HTERT RPE-1 (cell line): ENCODE measurements around the gene KCNJ4.
"Not testable (repeated sequence)": the region's sequence is repeated elsewhere in the genome, so short reads cannot be mapped to it uniquely, and the experiment has no call there.

Source experiments
- in situ Hi-C: fragments of 300-500 bp; cut with MboI; formaldehyde crosslinking; loops from 4 replicates; pipeline ENCODE4 v1.14.3; 2020; ENCODE audit warnings: low sequenced_read_pairs

Gene KCNJ4

DNA sequence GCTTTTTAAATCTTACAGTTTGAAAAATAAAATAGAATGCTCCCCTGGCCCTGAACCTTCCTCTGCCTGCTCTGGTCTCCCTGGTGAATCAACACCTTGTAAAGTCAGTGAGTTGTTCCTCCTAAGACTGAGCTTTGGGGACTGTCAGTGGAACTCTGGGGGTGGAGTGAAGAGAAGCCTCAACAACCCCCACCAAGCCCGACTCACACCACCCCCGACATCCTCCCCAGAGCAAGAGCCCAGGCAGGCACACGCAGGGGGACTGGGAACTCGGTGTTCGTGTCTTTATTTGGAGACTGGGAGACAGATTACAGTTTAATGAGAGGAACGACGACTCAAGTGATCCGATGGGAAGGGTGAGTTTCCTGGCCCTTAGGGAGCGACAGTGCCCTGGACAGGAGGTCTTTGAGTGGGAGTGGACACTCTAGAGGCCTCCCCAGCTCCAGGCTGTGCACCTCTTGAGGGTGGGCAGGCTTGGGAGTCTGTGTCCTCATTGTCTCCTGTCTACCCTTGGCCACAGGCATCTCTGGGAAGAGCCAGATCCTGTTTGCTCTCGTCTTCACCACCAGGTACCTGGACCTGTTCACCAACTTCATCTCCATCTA, 19.1 kb upstream of the KCNJ4 start:
- in situ Hi-C loops, result no loop called here

DNA sequence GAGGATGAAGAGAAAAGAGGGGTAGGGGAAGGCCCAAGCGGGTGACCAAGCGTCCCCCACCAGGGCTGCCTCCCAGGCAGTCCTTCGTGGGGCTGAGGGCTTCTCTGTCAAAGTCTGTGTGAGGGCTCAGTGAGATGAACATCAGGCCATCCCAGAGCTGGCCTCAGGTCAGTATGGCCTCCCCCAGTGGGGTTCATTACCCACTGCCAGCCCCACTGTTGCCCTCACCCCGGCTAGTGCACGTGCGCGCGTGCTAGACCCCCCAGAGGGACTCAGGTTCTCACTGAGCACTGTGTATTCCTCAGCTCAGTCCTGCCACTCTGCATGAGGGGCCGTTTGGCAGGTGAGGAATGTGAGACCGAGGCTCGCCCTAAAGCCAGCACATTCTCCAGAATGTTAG, 16.2 kb upstream of the KCNJ4 start:
- in situ Hi-C loops, result no loop called here

DNA sequence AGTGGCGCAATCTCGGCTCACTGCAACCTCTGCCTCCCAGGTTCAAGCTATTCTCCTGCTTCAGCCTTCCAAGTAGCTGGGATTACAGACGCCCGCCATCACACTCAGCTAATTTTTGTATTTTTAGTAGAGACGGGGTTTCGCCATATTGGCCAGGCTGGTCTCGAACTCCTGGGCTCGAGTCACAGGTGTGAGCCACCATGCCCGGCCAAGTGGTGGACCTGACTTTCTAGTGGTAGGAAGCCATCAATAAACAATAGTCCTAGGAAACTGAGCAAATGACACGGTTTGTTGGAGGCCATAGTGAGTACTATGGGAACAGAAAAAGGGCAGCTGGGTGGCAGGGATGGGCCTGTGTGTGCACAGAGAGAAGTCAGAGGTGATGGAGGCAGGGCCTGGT, 15.2 kb upstream of the KCNJ4 start:
- in situ Hi-C loops, result not testable (repeated sequence)

DNA sequence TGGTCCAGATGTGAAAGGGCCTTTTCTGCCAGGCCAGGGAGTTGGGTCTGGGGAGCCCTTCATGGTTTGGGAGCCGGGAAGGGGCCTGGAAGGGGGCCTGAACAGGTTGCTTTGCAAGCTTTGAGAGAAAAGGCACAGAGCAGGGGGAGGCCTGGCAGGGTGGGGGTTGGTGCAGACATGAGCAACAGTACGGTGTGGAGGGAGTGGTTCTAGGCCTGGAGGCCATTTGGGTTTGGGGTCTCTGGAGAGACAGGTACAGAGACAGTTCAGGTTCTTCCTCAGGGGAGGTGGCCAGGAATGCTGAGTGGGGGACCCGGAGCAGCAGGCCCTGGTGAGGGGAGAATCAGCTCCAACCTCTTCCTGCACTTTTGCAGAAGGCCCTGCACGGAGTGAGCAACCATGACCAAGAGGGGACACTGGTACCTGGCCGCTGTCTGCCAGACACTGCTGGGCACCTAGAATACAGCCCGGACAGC, 14.3 kb upstream of the KCNJ4 start:
- in situ Hi-C loops, result no loop called here

DNA sequence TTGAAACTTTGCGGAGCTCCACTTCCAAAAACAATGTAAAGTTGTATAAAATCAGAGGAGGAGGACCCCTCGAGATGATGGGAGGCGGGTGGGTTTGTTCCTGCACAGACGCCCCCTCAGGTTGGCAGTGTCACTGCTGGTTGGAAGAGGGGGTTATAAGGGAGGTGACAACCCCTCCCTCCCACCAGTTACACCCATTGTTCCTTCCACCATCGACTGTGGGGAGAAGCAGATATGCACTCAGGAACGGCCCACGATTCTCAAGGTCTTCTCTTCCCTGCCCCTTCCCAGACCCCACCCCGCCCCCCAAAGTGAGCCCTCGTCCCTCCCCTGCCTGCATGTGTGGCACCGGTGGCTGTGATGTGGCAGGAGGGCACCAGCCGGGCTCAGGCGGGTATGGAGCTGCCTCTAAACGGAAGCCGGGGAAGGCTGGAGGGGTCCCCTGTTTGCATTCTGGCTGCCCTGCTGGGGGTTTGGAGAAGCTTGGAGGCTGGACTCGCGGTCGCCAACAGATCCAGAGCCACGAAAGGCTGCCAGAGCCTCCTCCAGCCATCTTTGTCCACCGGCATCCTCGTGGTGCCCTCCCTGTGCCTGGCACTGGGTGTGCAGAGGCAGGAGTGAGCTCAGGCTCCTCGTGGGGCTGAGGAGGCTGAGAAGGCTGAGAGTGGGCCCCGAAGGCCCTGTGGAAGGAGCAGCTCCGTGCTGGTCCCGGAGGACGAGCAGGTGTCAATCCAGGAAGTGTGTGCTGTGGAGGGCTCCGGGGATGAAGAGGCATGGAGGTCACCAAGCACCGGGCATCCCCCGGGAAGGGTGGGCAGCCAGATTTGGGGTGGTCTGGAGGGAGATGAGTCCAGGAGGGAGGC, 13.7 kb upstream of the KCNJ4 start:
- in situ Hi-C loops, result no loop called here

DNA sequence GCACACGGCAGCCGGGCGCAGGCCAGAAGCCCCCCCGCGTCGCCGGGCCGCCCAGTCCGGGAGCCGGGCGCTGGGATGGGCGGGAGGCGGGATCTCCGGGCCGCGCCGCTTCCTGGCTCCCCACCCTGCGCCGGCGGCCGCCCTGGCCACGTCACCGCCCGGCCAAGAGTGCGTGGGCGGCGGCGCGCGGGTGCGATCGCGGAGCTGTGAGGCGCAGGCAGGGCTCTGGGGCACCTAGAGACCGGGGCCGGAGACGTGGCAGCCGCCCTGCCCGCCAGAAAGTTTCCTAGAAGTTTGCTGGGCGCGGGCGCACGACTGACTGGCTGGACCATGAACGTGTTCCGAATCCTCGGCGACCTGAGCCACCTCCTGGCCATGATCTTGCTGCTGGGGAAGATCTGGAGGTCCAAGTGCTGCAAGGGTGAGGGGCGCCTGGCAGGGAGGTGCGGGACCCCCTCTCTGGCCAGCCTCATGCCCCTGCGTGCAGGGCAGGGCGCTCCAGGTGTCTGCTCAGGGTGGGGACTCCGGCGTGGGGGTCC, 13.0 kb upstream of the KCNJ4 start, which contains the start of gene KDELR3:
TSS of gene KDELR3 (plus strand) at position 193 of the 539 bp plus-strand sequence. CDS start at position 331, 138 bp downstream.
- in situ Hi-C loops, result no loop called here

DNA sequence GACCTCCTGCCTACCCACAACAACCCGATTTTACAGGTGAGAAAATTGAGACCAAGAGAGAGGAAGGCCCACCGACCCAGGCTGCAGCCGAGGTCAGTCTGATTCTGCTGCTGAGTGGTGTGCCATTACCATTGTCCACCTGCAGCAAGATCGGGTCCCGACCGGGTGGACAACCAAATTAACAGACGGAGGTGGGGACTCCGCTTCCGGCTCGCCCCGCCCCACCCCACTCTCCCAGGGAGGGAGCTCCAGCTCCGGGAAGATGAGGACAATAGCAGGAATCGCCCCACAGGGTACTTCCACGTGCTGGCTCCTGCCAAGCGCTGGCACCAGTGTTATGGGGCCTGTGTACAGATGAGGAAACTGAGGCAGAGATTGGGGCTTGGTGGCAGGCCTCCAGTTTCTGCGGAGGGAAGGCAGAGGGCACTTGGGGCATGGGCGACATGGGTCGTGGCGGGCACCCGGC, 12.5 kb upstream of the KCNJ4 start:
- in situ Hi-C loops, result no loop called here

DNA sequence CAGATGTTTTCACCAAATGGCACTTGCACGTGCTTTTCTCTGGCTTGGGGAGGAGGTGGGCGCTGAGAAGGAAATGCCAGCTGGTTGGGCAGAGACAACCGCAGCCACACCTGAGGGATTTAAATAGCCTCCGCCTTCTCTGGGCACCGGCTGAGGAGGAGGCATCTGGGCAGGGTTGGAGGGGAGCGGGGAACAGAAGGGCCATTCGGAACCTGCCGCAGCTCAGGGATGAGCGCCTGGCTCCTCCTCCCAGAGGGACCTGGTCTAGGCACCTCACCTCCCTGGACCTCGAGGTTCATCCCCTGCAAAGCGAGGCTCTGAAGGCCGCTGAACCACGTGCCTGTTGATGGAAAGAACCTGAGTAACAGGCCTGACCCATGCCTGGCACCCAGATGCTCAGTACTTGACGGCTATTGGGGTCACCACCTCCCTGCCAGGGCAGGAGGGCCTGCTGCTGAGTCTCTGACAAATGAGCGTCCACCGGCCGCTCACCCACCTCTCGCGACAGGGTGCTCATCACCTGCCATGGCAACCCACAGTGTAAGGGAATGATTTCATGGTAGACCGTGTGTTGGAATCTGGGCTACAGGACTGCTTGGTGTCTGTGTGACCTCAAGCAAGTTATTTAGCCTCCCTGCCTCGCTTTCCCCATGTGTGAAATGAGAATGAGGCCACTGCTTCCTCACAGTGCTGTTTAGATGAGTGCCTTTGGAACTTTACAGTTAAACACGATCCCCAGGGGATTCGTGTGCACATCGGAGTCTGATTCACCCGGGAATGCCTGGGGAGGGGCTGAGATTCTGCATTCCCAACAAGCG, 10.9 kb upstream of the KCNJ4 start:
- in situ Hi-C loops, result no loop called here

DNA sequence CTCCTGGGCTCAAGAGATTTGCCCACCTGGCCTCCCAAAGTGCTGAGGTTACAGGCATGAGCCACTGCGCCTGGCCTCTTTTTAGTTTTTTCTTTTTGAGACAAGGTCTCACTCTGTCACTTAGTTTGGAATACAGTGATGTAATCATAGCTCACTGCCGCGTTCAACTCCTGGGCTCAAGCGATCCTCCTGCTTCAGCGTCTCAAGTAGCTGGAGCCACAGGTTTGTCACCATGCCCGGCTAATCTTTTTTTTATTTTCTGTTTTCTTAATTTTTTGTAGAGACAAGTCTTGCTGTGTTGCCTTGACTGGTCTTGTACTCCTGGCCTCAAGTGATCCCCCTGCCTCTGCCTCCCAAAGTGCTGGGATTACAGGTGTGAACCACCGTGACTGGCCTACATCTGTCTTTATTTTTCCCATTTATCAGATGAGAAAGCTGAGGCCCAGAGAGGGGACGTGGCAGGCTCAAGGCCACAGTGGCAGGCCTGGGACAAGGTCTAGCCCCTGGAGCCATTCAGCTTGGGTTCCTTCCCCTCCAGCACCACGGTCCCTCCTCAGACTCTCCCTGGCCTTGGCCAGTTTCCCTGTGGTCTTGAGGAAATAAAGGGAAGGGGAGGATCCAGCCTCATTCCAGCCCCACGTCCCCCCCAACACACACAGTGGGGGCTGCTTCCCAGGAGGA, 10.1 kb upstream of the KCNJ4 start:
- in situ Hi-C loops, result no loop called here

DNA sequence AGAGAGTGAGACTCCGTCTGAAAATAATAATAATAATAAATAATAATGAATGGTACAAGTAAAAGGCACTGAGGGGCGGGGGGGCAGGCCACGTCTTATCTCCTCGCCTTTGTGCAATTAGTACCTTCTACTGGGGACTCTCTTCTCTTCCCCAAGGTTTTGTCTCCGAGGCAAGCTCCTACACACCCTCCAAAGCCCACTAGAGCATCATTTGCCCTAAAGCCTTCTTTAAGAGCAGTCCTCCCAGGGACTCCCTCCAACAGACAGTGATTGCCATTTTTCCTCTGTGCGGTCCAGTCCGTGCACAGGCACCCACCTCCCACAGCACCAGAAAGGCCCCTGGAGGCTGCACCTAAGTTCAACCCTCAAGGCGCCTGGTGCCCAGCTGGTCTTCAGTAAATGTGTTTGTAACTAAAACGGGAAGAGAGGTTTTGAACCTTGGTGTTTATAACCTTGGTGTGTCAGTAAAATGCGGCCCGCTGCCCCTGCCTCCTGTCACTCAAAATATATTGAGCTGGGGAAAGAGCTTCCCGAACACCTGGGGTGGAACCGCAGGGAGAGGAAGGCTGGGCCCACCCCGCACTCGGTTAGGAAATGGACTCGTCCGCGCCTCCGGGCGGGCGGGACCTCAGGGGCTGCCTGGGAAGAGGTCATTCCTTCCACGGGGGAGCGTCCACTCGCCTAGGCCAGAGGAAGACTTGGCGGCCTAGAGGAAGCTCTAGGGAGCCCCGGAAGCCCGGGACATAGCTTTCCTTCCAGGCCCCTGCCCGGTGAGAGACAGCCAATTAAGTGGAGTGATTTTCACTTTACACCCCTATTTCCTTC, 8.2 kb upstream of the KCNJ4 start:
- in situ Hi-C loops, result no loop called here

DNA sequence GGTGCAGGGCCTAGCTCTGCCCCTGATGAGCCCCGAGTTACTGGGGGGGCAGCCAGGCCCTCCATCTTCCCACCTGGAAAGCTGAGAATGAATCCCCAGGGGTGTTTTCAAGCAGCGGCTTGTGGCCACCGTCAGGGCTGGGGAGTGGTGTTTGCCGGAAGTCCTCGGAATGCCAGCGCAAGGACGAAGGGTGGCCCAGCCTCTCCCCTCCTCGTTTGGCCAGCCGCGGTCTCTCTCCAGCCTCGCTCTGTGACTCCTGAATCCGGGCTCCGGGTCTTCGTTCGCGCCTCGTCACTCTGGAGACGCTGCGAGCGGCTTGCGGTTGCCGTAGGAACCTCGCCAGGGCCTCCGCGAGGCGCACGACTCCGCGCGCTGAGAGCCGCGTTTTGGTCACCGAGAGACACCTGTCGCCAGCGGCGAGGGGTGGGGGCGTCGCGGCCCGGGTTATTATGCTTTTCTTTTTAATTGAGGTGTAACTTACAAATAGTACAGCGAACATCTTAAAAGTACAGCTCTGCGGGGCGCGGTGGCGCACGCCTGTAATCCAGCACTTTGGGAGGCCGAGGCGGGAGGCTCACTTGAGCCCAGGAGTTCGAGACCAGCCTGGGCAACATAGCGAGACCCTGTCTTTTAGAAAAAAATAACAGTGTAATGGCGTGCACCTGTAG, 6.5 kb upstream of the KCNJ4 start:
- in situ Hi-C loops, result no loop called here

DNA sequence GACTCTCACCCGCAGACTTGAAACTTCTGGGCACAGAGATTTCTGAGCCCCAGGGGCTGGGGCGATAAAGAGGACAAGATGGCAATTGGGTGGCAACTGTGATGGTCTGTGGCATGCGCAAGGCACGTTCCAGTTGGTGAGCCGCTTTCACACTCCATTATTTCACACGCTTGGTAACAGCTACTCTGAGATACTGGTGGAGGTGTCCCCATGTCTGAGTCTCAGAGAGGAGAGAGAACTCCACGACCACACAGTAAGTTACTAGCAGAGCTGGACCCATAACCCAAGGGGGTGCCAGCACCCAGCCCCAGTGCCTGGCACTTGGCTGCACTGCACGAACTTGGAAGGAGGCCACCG, 6.0 kb upstream of the KCNJ4 start:
- in situ Hi-C loops, result no loop called here

DNA sequence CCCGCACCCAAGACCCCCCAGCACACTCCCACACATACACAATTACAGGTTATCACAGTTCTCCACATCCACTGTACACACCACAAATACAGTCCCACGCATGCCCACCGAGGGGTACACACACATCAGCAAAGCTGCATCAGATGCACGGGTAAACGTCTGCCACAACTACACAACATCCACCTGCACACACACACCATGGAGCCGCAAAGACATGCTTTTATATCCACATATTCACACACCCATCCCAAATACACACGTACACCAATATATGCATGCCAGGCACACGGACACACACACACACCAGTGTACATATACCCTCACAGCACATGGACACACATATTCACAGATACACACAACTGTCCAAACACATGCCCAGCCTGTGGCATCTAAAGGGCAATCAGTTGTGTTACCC, 5.4 kb upstream of the KCNJ4 start:
- in situ Hi-C loops, result no loop called here

DNA sequence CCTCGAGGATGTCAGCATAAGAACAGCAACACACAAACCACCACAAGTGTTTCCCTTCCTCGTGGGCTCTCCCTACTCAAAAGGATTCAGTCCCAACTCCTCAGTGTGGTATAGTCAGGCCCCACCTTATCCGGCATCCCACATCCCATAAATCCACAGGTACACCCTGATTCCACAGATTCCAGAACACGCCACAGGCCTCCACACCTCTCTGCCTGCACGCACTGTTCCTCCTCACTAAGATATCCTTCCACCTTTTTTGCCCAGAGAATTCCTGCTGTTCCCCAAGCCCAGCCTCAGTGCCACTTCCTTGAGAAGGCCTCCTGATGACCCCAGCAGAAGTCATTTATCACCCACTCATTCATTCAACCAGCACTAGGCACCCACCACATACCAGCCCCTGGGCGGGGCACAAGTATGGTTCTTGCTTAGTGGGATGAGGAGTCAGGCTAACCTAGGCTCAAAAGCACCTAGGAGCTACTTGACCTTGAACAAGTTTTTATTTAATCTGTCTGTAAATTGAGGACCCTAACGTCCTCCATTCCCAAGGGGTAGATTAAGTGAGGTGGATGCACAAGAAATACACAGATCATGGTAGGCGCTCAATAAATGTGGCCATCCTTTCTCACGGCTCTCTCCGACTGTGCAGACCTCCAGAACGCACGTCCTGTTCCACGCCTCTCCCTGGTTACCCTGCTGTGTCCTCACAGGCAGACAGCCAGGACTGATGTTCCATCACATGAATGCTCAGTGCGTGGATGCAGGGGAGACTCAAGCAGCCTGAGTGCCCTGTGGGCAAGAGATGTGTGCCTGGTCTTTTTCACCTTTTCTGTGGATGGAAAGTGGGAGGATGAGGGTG, 2.1 kb upstream of the KCNJ4 start:
- in situ Hi-C loops, result no loop called here

DNA sequence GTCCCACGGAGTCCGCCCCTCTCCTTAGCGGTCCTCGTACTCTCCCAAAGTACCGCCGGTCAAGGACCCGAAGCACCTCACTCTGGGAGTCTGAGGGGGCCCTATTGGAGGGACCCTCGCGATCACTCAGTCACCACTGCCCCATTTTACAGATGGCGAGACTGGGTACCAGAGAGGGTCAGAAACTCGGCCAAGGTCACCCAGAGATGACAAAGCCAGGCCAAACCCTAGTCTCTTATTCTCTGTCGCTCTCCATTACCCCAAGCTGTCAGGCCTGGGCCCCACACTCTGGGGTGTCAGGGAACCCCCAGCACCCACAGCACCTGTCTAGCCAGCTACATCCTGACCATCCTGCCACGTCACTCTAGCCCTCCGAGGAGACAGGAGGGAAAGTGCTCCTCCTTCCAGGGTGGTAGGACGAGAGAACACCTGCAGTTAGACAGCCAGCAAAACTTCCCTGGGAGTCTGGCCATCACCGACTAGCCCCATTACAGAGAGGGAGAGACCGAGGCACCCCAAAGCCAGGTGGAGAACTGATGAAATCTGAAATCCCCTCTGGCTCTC, 1.4 kb upstream of the KCNJ4 start:
- in situ Hi-C loops, result no loop called here

DNA sequence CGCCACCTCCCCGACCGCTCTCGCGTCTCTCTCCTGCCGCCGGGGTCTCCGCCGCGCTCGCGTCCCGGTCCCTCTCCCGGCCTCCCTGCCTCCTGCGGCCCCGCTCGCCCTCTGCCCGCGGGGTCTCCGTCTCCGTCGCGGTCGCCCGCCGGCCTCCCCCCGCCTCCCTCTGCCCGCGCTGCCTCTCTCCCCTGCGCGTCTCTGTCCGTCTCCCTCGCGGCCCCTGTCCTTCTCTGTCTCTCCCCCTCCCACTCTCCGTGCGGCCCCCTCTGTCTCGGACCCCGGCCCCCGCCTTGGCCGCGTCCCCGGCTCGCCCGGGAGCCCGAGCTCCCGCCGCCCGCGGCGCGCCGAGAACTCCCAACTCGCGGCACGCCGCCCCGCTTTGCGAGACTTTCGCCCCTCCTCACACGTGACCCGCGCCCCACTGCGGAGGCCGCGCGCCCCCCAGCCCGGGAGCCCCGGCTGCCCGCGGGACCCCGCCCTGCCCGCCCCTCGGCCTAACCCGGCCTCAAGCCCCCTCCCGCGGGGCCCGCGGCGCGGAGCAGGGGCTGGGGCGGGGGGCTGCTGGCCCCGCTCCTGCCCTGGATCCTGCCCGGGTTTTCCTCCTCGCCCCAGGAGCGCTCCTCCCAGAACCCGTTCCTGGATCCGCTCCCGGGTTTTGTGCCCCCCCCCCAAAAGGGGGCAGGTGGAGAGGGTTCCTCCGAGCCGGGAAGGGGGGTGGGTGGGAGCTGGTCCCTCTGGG, 702 bp upstream of the KCNJ4 start:
- in situ Hi-C loops, result no loop called here

DNA sequence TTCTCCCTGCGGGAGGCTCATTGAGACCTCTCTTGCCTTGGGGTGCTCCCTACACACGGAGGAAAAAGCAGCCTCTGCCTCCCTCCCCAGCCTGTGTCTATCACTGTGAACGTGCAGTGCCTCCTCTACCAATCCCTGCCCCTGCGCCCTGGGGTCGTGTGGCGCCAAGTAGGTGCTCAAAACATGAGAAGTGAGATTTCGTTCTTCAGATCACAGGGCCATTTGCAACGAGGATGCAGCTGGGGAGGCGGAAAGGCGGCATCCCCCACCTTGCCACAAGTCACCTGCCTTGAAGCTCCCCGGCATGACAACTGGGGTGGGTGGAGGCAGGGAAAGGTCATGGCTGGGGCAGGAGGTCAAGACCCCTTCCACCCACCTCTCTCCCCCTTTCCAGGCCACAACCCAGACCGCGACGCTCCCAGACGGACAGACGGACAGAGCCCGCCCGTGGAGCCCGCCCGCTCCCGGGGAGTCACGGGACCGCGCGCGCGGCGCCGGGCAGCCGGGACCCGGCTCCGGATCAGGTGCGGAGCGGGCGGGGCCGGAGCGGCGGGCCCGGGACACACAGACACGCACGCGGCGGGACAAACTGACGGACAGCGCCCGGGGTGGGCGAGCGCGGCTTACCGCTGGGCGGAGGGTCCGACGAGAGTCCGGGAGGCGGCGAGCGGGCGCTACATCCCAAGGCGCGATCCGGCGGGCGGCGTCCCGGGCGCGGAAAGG, 485 bp downstream of the KCNJ4 start:
- in situ Hi-C loops, result no loop called here
